Measurements from ENCODE around the gene MYADML2. TPM values are rescaled to one million over a fixed set of nuclear protein-coding genes. Genes with fewer than 3 reads are reported as not detected.

Gene MYADML2
- total RNA-seq, 1 experiment from 2014 or later: 0.22 TPM

- H2AFZ ChIP-seq (ENCODE audit: low read length): no peak overlapping the region
- no peak for TF ChIP-seq CTCF (conservative IDR thresholded peaks at IDR 0.05)
Observed at GRCh38 chr17:81926451-81927151, 20.4 kb downstream of the MYADML2 start.

More at GRCh38 chr17:81926451-81927151, 20.4 kb downstream of the MYADML2 start:
- Histone ChIP-seq H2BK5ac (ENCODE audit: insufficient read length, low read length) (no peak overlapping the region), H3K9me3 (ENCODE audit: control insufficient read depth, low read depth, low read length) (no peaks in the 10 kb centered on the region), H2BK15ac (ENCODE audit: low read depth, low read length) (no peak overlapping the region), H3K79me1 (ENCODE audit: insufficient read depth, low read depth, low read length, poor library complexity, severe bottlenecking) (peaks cover 5% of the 10 kb centered on the region), H3K14ac (ENCODE audit: insufficient read depth, low read length) (no peak overlapping the region), H3K56ac (ENCODE audit: insufficient read length, low read depth, low read length) (no peak overlapping the region), H3K4me2 (ENCODE audit: insufficient read depth, insufficient read length, low read length) (peak overlapping the region; percentile 15), H3K23me2 (ENCODE audit: insufficient read length, low read depth, low read length, poor library complexity, severe bottlenecking) (peaks cover 11% of the 10 kb centered on the region), H3K79me2 (ENCODE audit: insufficient read depth, low read length) (peaks cover 21% of the 10 kb centered on the region; the same call in 1 of the 2 replicates), H3K23ac (ENCODE audit: insufficient read length, low read depth, low read length) (no peak overlapping the region), H2AK5ac (ENCODE audit: insufficient read length, low read length) (no peak overlapping the region), H2BK12ac (ENCODE audit: insufficient read length, low read depth, low read length) (no peak overlapping the region), H4K5ac (ENCODE audit: insufficient read length, low read depth, low read length) (no peak overlapping the region), H3K4ac (ENCODE audit: low read depth, low read length) (no peak overlapping the region), H4K8ac (replicated peaks; ENCODE audit: insufficient read length, low read depth, low read length) (no peak overlapping the region), H3K27me3 (ENCODE audit: insufficient read depth, low read length) (no peaks in the 10 kb centered on the region; the same call in 1 of the 2 replicates), H4K91ac (ENCODE audit: insufficient read length, low read depth, low read length) (no peak overlapping the region), H3K4me1 (ENCODE audit: insufficient read depth, low read length) (peaks cover 3% of the 10 kb centered on the region; the same call in 1 of the 2 replicates), H3T11ph (ENCODE audit: low read length) (no peak overlapping the region), H3K9ac (ENCODE audit: extremely low read depth, insufficient read length, low read length) (no peak overlapping the region), H2BK120ac (ENCODE audit: low read depth, low read length, poor library complexity, severe bottlenecking) (no peak overlapping the region), H4K20me1 (ENCODE audit: control insufficient read depth, insufficient read depth, insufficient read length) (no peaks in the 10 kb centered on the region), H3K27ac (ENCODE audit: insufficient read length, low read depth, low read length) (no peak overlapping the region), H3K18ac (ENCODE audit: insufficient read length, low read depth, low read length) (no peak overlapping the region), H2BK20ac (ENCODE audit: low read depth, low read length, poor library complexity, severe bottlenecking) (no peak overlapping the region)
- Mint-ChIP-seq H3K4me1 (peaks cover 32 to 38% of the 10 kb centered on the region in 2 experiments), H3K27me3 (ENCODE audit: low read depth) (peaks cover 19% of the 10 kb centered on the region), H3K27ac (peak overlapping the region; percentile 31 to 96 (median 86); a peak in 4 of 7 replicates), H3K9me3 (no peaks in the 10 kb centered on the region), H3K36me3 (ENCODE audit: insufficient read depth in 1 of 3, low read depth in 3 of 3) (peaks cover 5 to 13% (median 8%) of the 10 kb centered on the region in 3 experiments; a peak in 6 of 7 replicates), H3K4me3 (peak overlapping the region; percentile 79 to 85)
- peak; percentile 77 for DNase-seq
- WGBS (ENCODE audit: extremely low coverage, insufficient read length, low lambda C conversion rate): no CpG with 5 or more reads among the region's 46 CpGs

All from H9 (cell line).